Measurements from ENCODE around the gene BIN1.

The BIN1 gene

DNA sequence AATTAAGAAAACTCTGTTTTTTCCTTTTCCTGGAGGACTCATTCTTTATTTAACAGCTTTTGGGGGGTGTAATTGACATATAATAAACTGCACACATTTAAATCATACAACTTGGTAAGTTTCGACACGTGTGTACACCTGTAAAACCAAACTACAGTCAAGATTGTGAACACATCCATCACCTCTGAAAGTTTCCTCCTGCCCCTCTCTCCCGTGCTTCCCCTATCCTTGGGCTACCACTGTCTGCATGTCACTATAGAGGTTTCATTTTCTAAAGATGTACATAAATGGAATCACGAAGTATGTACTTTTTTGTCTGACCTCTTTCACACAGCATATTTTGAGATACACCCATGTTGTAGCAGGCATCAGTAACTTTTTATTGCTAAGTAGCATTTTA lies 100.0 kb downstream of the BIN1 start:
- peaks cover 19% of the 10 kb centered on the region for H3K27me3 ChIP-seq (ENCODE audit: insufficient read depth, low read length, poor library complexity)
- H3K36me3 ChIP-seq (ENCODE audit: insufficient read depth, low read length): no peaks in the 10 kb centered on the region
- DNase-seq: no peak
- no peak for ATAC-seq (ENCODE audit: insufficient read depth, low read depth)
- no peaks in the 10 kb centered on the region for H3K79me2 ChIP-seq (ENCODE audit: insufficient read depth, low read length)
- H2AFZ ChIP-seq (ENCODE audit: low read depth, low read length): no peak overlapping the region
- H3K4me2 ChIP-seq (ENCODE audit: insufficient read depth, low read length): no peak overlapping the region
- TF ChIP-seq, protein P1, sequence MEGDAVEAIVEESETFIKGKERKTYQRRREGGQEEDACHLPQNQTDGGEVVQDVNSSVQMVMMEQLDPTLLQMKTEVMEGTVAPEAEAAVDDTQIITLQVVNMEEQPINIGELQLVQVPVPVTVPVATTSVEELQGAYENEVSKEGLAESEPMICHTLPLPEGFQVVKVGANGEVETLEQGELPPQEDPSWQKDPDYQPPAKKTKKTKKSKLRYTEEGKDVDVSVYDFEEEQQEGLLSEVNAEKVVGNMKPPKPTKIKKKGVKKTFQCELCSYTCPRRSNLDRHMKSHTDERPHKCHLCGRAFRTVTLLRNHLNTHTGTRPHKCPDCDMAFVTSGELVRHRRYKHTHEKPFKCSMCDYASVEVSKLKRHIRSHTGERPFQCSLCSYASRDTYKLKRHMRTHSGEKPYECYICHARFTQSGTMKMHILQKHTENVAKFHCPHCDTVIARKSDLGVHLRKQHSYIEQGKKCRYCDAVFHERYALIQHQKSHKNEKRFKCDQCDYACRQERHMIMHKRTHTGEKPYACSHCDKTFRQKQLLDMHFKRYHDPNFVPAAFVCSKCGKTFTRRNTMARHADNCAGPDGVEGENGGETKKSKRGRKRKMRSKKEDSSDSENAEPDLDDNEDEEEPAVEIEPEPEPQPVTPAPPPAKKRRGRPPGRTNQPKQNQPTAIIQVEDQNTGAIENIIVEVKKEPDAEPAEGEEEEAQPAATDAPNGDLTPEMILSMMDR (IDR thresholded peaks at IDR 0.05; ENCODE audit: borderline replicate concordance, extremely low read depth, low read length, poor library complexity, severe bottlenecking): no peak
- no peak for TF ChIP-seq EZH2 (IDR thresholded peaks at IDR 0.05; ENCODE audit: borderline replicate concordance, low read depth, low read length, severe bottlenecking)
- no peak overlapping the region for H3K4me3 ChIP-seq (ENCODE audit: low read depth in 1 of 2, low read length in 2 of 2)
- H3K27ac ChIP-seq (ENCODE audit: low read length): no peak overlapping the region
- no peaks in the 10 kb centered on the region for H4K20me1 ChIP-seq (ENCODE audit: insufficient read depth, low read length)
- H3K9me3 ChIP-seq (ENCODE audit: insufficient read depth, low read length, severe bottlenecking): no peaks in the 10 kb centered on the region
- H3K9ac ChIP-seq (ENCODE audit: low read depth, low read length): no peak overlapping the region
- H3K4me1 ChIP-seq (ENCODE audit: insufficient read depth, low read length): no peaks in the 10 kb centered on the region

DNA sequence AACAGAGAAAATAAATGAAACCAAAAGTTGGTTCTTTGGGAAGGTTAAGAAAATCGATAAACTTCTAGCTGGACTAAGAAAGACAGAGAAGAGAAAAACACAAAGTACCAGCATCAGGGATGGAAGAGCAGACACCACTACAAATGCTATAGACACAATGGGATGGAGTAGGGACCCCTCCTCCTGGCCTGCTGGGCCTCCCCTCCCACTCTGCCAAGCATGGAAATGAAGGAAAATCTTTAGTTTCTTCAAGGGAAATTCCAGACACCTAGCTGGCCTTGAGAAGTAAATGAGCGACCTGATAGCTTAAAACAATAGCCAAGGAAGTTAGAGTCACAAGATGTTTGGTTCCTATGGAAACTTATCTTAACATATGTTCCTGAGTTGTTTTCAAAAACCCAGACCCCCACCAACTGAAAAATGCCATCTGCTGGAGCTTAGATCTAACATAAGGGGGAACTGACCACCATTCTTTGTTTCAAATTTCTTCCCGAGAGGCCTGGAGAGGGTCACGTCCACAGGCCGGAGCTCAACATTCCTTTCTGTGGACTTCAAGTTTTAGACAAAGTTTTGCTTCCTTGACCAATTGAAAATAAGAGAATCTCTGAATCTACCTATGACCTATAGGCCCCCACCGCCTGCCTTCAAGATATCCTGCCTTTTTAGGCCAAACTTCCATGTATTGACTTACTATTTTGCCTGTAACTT lies 101.9 kb downstream of the BIN1 start:
- peaks cover 19% of the 10 kb centered on the region for H3K27me3 ChIP-seq (ENCODE audit: insufficient read depth, low read length, poor library complexity)
- no peaks in the 10 kb centered on the region for H3K9me3 ChIP-seq (ENCODE audit: insufficient read depth, low read length, severe bottlenecking)
- no peak overlapping the region for H2AFZ ChIP-seq (ENCODE audit: low read depth, low read length)
- H3K27ac ChIP-seq (ENCODE audit: low read length): no peak overlapping the region
- no peaks in the 10 kb centered on the region for H4K20me1 ChIP-seq (ENCODE audit: insufficient read depth, low read length)
- DNase-seq (no peak), ATAC-seq (ENCODE audit: insufficient read depth, low read depth) (no peak)
- H3K4me2 ChIP-seq (ENCODE audit: insufficient read depth, low read length): no peak overlapping the region
- no peak for TF ChIP-seq EZH2 (IDR thresholded peaks at IDR 0.05; ENCODE audit: borderline replicate concordance, low read depth, low read length, severe bottlenecking)
- TF ChIP-seq, protein P1 (IDR thresholded peaks at IDR 0.05; ENCODE audit: borderline replicate concordance, extremely low read depth, low read length, poor library complexity, severe bottlenecking): no peak
- no peak overlapping the region for H3K4me3 ChIP-seq (ENCODE audit: low read depth in 1 of 2, low read length in 2 of 2)
- no peaks in the 10 kb centered on the region for H3K79me2 ChIP-seq (ENCODE audit: insufficient read depth, low read length)
- no peaks in the 10 kb centered on the region for H3K36me3 ChIP-seq (ENCODE audit: insufficient read depth, low read length)
- no peak overlapping the region for H3K9ac ChIP-seq (ENCODE audit: low read depth, low read length)
- no peaks in the 10 kb centered on the region for H3K4me1 ChIP-seq (ENCODE audit: insufficient read depth, low read length)

DNA sequence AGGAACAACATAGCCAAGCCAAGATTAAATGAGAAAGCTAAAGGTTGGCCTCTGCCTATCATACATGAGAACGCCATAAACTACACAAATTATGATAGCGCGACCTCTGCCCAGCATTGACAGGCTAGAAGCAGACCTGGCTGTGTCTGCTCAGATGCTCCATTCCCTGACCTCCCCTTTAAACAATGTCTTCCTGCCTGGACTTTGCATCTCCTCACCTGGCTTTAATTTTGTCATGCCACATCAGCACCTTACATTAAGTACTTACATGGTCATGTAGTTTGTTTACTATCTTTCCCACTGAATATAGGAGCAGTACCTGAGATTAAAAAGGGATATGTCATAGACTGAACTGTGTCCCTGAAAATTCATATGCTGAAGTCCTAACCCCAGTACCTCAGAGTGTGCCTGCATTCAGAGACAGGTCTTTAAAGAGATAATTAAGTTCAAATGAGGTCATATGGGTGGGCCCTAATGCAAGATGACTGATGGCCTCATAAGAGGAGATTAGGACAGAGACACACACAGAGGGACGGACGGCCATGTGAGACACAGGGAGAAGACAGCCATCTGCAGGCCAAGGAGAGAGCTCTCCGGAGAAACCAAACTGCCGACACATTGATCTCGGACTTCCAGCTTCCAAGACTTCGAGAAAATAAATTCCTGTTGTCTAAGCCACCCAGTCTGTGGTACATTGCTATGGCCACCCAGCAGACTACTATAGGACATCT lies 103.7 kb downstream of the BIN1 start:
- TF ChIP-seq, protein P1 (IDR thresholded peaks at IDR 0.05; ENCODE audit: borderline replicate concordance, extremely low read depth, low read length, poor library complexity, severe bottlenecking): no peak
- TF ChIP-seq EZH2 (IDR thresholded peaks at IDR 0.05; ENCODE audit: borderline replicate concordance, low read depth, low read length, severe bottlenecking): no peak
- Histone ChIP-seq H2AFZ (ENCODE audit: low read depth, low read length) (no peak overlapping the region), H3K27me3 (ENCODE audit: insufficient read depth, low read length, poor library complexity) (peaks cover 14% of the 10 kb centered on the region), H3K4me3 (ENCODE audit: low read depth in 1 of 2, low read length in 2 of 2) (no peak overlapping the region), H3K36me3 (ENCODE audit: insufficient read depth, low read length) (no peaks in the 10 kb centered on the region), H3K9ac (ENCODE audit: low read depth, low read length) (no peak overlapping the region), H4K20me1 (ENCODE audit: insufficient read depth, low read length) (no peaks in the 10 kb centered on the region), H3K9me3 (ENCODE audit: insufficient read depth, low read length, severe bottlenecking) (no peaks in the 10 kb centered on the region), H3K4me2 (ENCODE audit: insufficient read depth, low read length) (no peak overlapping the region), H3K79me2 (ENCODE audit: insufficient read depth, low read length) (no peaks in the 10 kb centered on the region), H3K4me1 (ENCODE audit: insufficient read depth, low read length) (no peaks in the 10 kb centered on the region), H3K27ac (ENCODE audit: low read length) (no peak overlapping the region)
- DNase-seq: no peak
- ATAC-seq (ENCODE audit: insufficient read depth, low read depth): no peak

Data from DND-41 (cell line).